ENCODE measurements around the gene METAP2. TPM values are rescaled to one million over a fixed set of nuclear protein-coding genes. Genes with fewer than 3 reads are reported as not detected.

Gene METAP2
- total and polyA plus RNA-seq, 2 donors (not counting 3 experiments of a cell fraction or from before 2014, with no cell fraction given) = 28.5 to 105 TPM

DNA sequence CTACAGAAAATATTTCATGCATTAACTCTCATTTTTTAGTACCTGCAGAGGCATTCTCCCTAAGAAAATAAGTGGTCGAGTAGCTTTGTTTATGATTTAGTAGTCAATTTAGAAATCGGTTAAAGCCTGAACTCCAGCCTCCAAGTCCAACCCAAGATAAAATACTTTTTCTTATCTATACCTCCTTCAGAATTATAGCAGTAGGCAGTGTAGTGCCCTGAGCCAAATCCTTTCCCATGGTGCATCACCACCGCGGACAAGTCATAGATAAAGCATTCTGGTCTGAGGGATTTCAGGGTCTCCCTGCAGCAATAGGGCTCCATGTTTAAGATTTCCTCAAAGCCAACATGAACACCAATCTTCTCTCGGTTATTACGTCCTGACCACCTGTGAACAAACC lies 46.9 kb downstream of the METAP2 start:
- Histone ChIP-seq H3K27me3 (ENCODE audit: control insufficient read depth in 2 of 2, insufficient read depth in 2 of 2, low read length in 2 of 2) (no peaks in the 10 kb centered on the region), H2AFZ (ENCODE audit: low read depth, low read length) (no peak overlapping the region), H3K9me3 (replicated peaks; ENCODE audit: control insufficient read depth, insufficient read depth, low read length) (no peaks in the 10 kb centered on the region), H3K9ac (replicated peaks; ENCODE audit: extremely low read depth, insufficient read depth, low read length) (no peak overlapping the region), H3K79me2 (ENCODE audit: control insufficient read depth, insufficient read depth, low read length) (no peaks in the 10 kb centered on the region), H3K4me2 (ENCODE audit: insufficient read depth, low read length) (no peak overlapping the region), H3K9me1 (replicated peaks; ENCODE audit: control insufficient read depth, extremely low read depth, insufficient read depth, low read length) (no peaks in the 10 kb centered on the region), H3K36me3 (ENCODE audit: control insufficient read depth in 2 of 2, extremely low read depth in 1 of 2, insufficient read depth in 2 of 2, low read length in 2 of 2) (no peaks in the 10 kb centered on the region), H4K20me1 (replicated peaks; ENCODE audit: control insufficient read depth, extremely low read depth, insufficient read depth, low read length) (no peaks in the 10 kb centered on the region), H3K27ac (ENCODE audit: insufficient read depth, low read depth, low read length) (no peak overlapping the region), H3K4me3 (replicated peaks in 1 of 3; ENCODE audit: insufficient read depth in 1 of 3, low read depth in 1 of 3, low read length in 3 of 3) (no peak overlapping the region), H3K4me1 (ENCODE audit: control insufficient read depth, extremely low read depth, insufficient read depth, low read length) (no peaks in the 10 kb centered on the region)
- dilution Hi-C loops (cut with MboI; ENCODE audit: extremely low pct_ligation_motif_present, low sequenced_read_pairs) = no loop called here
- DNase-seq (ENCODE audit: low read depth, low spot score) (no peak), FAIRE-seq (no peak)
- ChIA-PET CTCF (interaction anchor here (1.2 kb wide), 1 partner anchor 12 kb away, joined by 3 read pairs; no protein-coding TSS in a partner anchor), POLR2A (no interaction called here)
- intact Hi-C loops (cut with micrococcal nuclease) = no loop called here
- TF ChIP-seq FOS (IDR thresholded peaks at IDR 0.05; ENCODE audit: borderline replicate concordance, insufficient read depth, low read length) (no peak), GATA2 (IDR thresholded peaks at IDR 0.05; ENCODE audit: insufficient read depth, insufficient read length, low read depth, low read length) (no peak), EZH2 (IDR thresholded peaks at IDR 0.05; ENCODE audit: borderline replicate concordance, low read depth, low read length, severe bottlenecking) (no peak), POLR2A (IDR thresholded peaks at IDR 0.05; ENCODE audit: low read depth, low read length) (no peak), JUN (IDR thresholded peaks at IDR 0.05; ENCODE audit: borderline replicate concordance, insufficient read depth, insufficient read length, low read depth) (no peak), POLR2AphosphoS5 (IDR thresholded peaks at IDR 0.05; ENCODE audit: insufficient read depth, low read depth, low read length) (no peak), MYC (IDR thresholded peaks at IDR 0.05; ENCODE audit: low read depth, low read length) (no peak)
- TF ChIP-seq, protein P1, sequence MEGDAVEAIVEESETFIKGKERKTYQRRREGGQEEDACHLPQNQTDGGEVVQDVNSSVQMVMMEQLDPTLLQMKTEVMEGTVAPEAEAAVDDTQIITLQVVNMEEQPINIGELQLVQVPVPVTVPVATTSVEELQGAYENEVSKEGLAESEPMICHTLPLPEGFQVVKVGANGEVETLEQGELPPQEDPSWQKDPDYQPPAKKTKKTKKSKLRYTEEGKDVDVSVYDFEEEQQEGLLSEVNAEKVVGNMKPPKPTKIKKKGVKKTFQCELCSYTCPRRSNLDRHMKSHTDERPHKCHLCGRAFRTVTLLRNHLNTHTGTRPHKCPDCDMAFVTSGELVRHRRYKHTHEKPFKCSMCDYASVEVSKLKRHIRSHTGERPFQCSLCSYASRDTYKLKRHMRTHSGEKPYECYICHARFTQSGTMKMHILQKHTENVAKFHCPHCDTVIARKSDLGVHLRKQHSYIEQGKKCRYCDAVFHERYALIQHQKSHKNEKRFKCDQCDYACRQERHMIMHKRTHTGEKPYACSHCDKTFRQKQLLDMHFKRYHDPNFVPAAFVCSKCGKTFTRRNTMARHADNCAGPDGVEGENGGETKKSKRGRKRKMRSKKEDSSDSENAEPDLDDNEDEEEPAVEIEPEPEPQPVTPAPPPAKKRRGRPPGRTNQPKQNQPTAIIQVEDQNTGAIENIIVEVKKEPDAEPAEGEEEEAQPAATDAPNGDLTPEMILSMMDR (IDR thresholded peaks at IDR 0.05; ENCODE audit: extremely low read depth in 1 of 2, insufficient read depth in 1 of 2, low read depth in 1 of 2, low read length in 2 of 2) = no peak
- TF ChIP-seq, protein P2, sequence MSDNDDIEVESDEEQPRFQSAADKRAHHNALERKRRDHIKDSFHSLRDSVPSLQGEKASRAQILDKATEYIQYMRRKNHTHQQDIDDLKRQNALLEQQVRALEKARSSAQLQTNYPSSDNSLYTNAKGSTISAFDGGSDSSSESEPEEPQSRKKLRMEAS (IDR thresholded peaks at IDR 0.05; ENCODE audit: insufficient read depth, insufficient read length) = no peak
- no TSS peak for BruUV-seq (replicated peaks)

Data from endothelial cell of umbilical vein (primary cell).